GM06990 (cell line): ENCODE results near the gene RERE.

Experiments
- DNase-seq: peaks from one replicate; pipeline ENCODE4 v3.0.0-alpha.2; 2011; ENCODE audit not compliant: insufficient read length; ENCODE audit errors: extremely low read depth
- H3K27me3 ChIP-seq: replicated peaks from 2 replicates; pipeline ENCODE4 v1.6.0; 2011; ENCODE audit warnings: low read length; ENCODE audit not compliant: control insufficient read depth, insufficient read depth
- H3K36me3 ChIP-seq: 2 replicates; pipeline ENCODE4 v1.5.1; 2011; ENCODE audit warnings: low read length; ENCODE audit not compliant: control insufficient read depth, insufficient read depth
- H3K4me3 ChIP-seq: replicated peaks from 2 replicates; pipeline ENCODE4 v1.5.1; 2011; ENCODE audit warnings: low read depth, mild to moderate bottlenecking, control low read depth, low read length
- TF ChIP-seq, protein P1 (sequence below): IDR thresholded peaks from 2 replicates; pipeline ENCODE4 v1.5.1; 2011; ENCODE audit warnings: low read length, control low read depth, mild to moderate bottlenecking, inconsistent platforms; ENCODE audit not compliant: insufficient read depth, poor library complexity, severe bottlenecking

The RERE gene

DNA sequence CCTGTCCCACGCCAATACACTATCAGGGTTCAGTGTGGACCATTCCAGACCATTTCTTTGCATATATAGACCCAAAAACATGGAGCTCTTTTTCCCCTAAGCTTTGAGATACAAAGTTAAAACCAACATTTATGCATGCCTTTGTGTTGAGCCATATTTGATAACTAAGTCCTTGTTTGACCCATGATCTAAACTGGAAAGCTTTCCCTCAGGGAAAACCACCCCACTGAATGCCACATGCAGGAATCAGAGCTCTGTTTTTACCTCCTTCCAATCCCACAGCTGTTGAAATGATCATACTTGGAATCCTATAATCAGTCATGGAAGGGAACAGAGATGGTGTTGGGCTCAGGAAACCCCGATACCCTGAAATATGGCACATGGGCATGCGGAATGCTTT is 514.3 kb downstream of the RERE start:
- Histone ChIP-seq H3K27me3 (no peaks in the 10 kb centered on the region), H3K4me3 (no peak overlapping the region), H3K36me3 (no peaks in the 10 kb centered on the region)
- TF ChIP-seq, protein P1, sequence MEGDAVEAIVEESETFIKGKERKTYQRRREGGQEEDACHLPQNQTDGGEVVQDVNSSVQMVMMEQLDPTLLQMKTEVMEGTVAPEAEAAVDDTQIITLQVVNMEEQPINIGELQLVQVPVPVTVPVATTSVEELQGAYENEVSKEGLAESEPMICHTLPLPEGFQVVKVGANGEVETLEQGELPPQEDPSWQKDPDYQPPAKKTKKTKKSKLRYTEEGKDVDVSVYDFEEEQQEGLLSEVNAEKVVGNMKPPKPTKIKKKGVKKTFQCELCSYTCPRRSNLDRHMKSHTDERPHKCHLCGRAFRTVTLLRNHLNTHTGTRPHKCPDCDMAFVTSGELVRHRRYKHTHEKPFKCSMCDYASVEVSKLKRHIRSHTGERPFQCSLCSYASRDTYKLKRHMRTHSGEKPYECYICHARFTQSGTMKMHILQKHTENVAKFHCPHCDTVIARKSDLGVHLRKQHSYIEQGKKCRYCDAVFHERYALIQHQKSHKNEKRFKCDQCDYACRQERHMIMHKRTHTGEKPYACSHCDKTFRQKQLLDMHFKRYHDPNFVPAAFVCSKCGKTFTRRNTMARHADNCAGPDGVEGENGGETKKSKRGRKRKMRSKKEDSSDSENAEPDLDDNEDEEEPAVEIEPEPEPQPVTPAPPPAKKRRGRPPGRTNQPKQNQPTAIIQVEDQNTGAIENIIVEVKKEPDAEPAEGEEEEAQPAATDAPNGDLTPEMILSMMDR = no peak
- DNase-seq = no peak
